Fibroblast of mammary gland (primary cell): Measurements from ENCODE around the gene ZBTB4.
"Not testable (repeated sequence)": the region's sequence is repeated elsewhere in the genome, so short reads cannot be mapped to it uniquely, and the experiment has no call there.

Experiments
- DNase-seq: peaks from one replicate; pipeline ENCODE4 v3.0.0-alpha.2; 2010; ENCODE audit warnings: low read depth
- H3K4me3 ChIP-seq: 2 replicates; pipeline ENCODE4 v1.5.1; 2011; ENCODE audit warnings: low read depth, mild to moderate bottlenecking, low read length, moderate library complexity; ENCODE audit not compliant: control insufficient read depth
- TF ChIP-seq, protein P1 (sequence below): conservative IDR thresholded peaks from 2 replicates; pipeline ENCODE4 v1.5.1; 2011; ENCODE audit warnings: low read depth, low read length, inconsistent platforms; ENCODE audit not compliant: control insufficient read depth, insufficient read depth

The ZBTB4 gene

GRCh38 chr17:7483255-7484066 is 4.0 kb upstream of the ZBTB4 start:
- H3K4me3 ChIP-seq: peak overlapping the region; percentile 72
- TF ChIP-seq, protein P1, sequence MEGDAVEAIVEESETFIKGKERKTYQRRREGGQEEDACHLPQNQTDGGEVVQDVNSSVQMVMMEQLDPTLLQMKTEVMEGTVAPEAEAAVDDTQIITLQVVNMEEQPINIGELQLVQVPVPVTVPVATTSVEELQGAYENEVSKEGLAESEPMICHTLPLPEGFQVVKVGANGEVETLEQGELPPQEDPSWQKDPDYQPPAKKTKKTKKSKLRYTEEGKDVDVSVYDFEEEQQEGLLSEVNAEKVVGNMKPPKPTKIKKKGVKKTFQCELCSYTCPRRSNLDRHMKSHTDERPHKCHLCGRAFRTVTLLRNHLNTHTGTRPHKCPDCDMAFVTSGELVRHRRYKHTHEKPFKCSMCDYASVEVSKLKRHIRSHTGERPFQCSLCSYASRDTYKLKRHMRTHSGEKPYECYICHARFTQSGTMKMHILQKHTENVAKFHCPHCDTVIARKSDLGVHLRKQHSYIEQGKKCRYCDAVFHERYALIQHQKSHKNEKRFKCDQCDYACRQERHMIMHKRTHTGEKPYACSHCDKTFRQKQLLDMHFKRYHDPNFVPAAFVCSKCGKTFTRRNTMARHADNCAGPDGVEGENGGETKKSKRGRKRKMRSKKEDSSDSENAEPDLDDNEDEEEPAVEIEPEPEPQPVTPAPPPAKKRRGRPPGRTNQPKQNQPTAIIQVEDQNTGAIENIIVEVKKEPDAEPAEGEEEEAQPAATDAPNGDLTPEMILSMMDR: no peak
- peak; percentile 91 for DNase-seq

DNA sequence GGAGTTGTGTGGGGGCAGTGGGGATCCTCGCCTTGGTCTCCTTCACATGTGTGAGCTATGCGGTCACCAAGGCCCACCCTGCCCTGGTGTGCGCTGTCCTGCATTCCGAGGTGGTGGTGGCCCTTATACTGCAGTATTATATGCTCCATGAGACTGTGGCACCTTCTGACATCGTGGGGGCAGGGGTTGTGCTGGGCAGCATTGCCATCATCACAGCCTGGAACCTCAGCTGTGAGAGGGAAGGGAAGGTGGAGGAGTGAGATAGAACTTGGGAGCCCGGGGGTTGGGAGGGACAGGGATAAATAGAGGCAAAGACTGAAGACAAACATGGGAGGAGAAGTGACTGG is 3.3 kb upstream of the ZBTB4 start:
- DNase-seq: not testable (repeated sequence)
- peak overlapping the region; percentile 72 for H3K4me3 ChIP-seq

GRCh38 chr17:7481842-7482741 is 2.7 kb upstream of the ZBTB4 start:
- not testable (repeated sequence) for DNase-seq, H3K4me3 ChIP-seq

GRCh38 chr17:7481275-7481674 is 1.8 kb upstream of the ZBTB4 start, which contains the start of gene SLC35G6:
TSS of gene SLC35G6 (plus strand) at chr17:7481446. CDS start at chr17:7481517, 71 bp downstream.
- DNase-seq, H3K4me3 ChIP-seq: not testable (repeated sequence)

GRCh38 chr17:7480089-7480384 is 606 bp upstream of the ZBTB4 start:
- DNase-seq: peak; percentile 11
- H3K4me3 ChIP-seq: peak overlapping the region; percentile 50
- TF ChIP-seq, protein P1: no peak

DNA sequence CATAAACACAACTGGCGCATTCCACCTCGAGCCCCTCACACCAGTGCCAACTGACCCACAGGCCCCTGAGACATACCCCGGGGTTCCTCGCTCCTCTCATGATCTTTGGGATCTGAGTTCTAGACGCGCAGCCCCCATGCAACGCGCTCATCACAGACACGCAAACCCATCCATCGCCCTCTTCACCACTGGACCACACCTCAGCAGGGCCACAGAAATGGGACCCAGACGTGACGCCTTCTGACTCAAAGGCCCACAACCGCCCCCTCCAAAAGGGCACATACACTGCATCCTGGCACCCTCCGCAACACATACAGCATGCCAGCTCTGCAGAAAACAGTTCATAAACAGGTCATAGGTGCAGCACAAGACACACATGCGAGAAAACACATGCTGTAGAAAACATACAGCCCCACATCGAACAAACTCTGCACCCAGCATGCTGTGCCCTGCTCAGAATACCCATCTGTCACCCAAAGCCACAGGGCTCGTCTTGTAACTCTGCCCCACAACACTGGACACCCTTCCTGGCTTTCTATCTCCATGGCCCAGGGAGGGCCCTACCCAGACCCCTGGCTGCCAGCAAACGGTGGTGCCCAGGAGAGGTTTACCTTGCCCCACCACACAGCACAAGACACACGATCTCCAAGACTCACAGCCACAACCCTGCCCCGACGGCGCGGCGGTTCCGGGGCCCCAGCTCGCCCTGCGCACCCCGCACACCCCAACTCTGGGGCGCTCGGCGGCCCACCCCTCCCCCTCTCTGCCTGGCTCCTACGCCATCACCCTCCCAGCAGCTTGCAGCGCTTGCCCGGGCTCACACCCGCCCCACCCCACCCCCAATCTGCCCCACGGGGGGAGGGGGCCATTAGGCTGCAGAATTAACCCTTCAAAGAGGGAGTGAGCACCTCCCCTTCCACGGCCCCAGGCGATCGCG is 887 bp downstream of the ZBTB4 start:
- DNase-seq: peak; percentile 41
- H3K4me3 ChIP-seq: peak overlapping the region; percentile 68
- TF ChIP-seq, protein P1: no peak

DNA sequence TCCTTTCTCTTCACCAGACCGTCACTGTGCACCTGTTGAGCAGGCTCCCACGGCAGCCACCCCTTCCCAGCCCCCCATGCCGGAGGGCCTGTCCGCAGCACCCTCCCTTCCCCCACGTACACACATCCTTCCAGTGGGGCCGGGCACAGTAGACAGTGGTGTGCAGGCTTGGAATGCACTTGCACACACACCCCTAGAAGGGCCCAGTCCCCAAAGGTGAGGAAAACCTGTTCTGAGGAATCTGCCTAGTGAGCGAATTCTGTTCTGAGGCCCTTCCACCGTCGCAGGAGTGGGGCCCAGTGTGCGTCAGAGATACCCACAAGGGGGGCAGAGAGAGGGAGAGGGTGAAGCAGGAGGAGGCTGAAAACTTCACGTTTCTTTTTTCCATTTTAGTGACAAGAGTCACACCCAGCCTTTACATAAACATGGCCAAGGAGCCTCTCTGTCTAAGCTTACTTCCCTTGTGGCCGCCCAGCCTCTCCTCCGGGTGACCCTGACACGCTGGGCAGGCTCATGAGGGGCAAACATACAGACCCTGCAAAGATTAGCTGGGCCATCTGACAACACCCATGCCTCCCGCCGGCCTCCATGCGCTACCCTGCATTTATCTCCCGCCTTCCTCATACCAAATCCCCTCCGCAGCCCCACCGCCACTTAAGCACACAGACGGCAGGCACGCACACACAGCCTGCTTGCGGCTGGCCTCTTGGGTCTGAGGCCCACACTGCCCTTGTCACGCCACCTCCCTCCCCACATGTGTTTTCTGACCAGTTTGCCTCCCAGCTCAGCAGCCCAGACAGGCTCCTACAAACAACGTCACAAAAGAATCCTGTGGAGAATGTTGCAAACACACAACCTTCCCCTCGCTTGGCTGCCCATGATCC is 1.8 kb downstream of the ZBTB4 start:
- DNase-seq: peak; percentile 83
- H3K4me3 ChIP-seq: peak overlapping the region; percentile 68
- TF ChIP-seq, protein P1: no peak
